Measurements from ENCODE around the gene INTU.

INTU gene

GRCh38 chr4:127759228-127759820 lies 126.6 kb downstream of the INTU start:
- no peak for DNase-seq

- no peak for DNase-seq
These were observed 127.1 kb downstream of the INTU start for GRCh38 chr4:127759893-127760292.

GRCh38 chr4:127771535-127772275 lies 138.9 kb downstream of the INTU start:
- no peak for DNase-seq

- DNase-seq, result no peak
These were observed 140.3 kb downstream of the INTU start for GRCh38 chr4:127772769-127773671.

- DNase-seq, result no peak
These were observed 143.1 kb downstream of the INTU start for GRCh38 chr4:127775843-127776242.
